ENCODE data around the gene CTTNBP2. TPM values are rescaled to one million over a fixed set of nuclear protein-coding genes. Genes with fewer than 3 reads are reported as not detected.

CTTNBP2 gene
- total and polyA plus RNA-seq, 2 of the 13 experiments (the other 11 are each of a cell fraction or from before 2014, with no cell fraction given) = not detected

GRCh38 chr7:117730390-117730789, 142.9 kb downstream of the CTTNBP2 start (continued):
- TF ChIP-seq ZBTB34 (CRISPR knock-in tag; IDR thresholded peaks at IDR 0.05) (no peak), RARG (CRISPR knock-in tag; IDR thresholded peaks at IDR 0.05; ENCODE audit: low read depth) (no peak)

GRCh38 chr7:117728890-117729624, 144.2 kb downstream of the CTTNBP2 start:
- DNase-seq (ENCODE audit: low spot score) (no peak), ATAC-seq (no peak), FAIRE-seq (no peak)
- Histone ChIP-seq H4K20me1 (ENCODE audit: insufficient read depth, low read length) (no peaks in the 10 kb centered on the region), H3K9me3 (ENCODE audit: low read length) (no peaks in the 10 kb centered on the region), H3K79me2 (ENCODE audit: insufficient read depth, low read length) (no peaks in the 10 kb centered on the region), H3K4me3 (replicated peaks in 1 of 3; ENCODE audit: insufficient read depth in 1 of 3, low read depth in 2 of 3, low read length in 3 of 3) (no peak overlapping the region), H3K4me1 (ENCODE audit: insufficient read depth, low read length) (no peaks in the 10 kb centered on the region), H3K4me2 (ENCODE audit: low read depth, low read length) (no peak overlapping the region), H2AFZ (ENCODE audit: low read length) (no peak overlapping the region), H3K27me3 (ENCODE audit: control insufficient read depth in 1 of 2, insufficient read depth in 2 of 2, low read length in 2 of 2) (no peaks in the 10 kb centered on the region; a peak in 3 of 5 replicates), H3K9ac (ENCODE audit: insufficient read depth, low read depth, low read length) (no peak overlapping the region), H3K36me3 (replicated peaks in 1 of 2; ENCODE audit: control insufficient read depth in 1 of 2, insufficient read depth in 2 of 2, low read length in 2 of 2) (no peaks in the 10 kb centered on the region), H3K27ac (ENCODE audit: extremely low read length, insufficient read depth, low read length) (no peak overlapping the region)
- intact Hi-C loops (cut with micrococcal nuclease; ENCODE audit: unreplicated experiment) (no loop called here), in situ Hi-C loops (cut with HindIII; ENCODE audit: extremely low pct_ligation_motif_present, low pct_unique_long_range_greater_than_20kb) (no loop called here)
- WGBS (ENCODE audit: low lambda C conversion rate) = 14% methylated on average over 7 of the region's 7 CpGs
- CTCF ChIA-PET (ENCODE audit: low intra/inter-chr PET ratio, low total read pairs) = no interaction called here
- BruUV-seq (replicated peaks) = no TSS peak
- POLR2A ChIA-PET = no interaction called here
- TF ChIP-seq PITX1 (CRISPR knock-in tag; IDR thresholded peaks at IDR 0.05) (no peak), SSRP1 (CRISPR knock-in tag; IDR thresholded peaks at IDR 0.05) (no peak), ZSCAN25 (CRISPR knock-in tag; IDR thresholded peaks at IDR 0.05) (no peak), ZFX (CRISPR knock-in tag; IDR thresholded peaks at IDR 0.05; ENCODE audit: low read depth) (no peak), SRF (IDR thresholded peaks at IDR 0.05; ENCODE audit: low read depth, low read length) (no peak), ZNF432 (CRISPR knock-in tag; IDR thresholded peaks at IDR 0.05; ENCODE audit: borderline replicate concordance) (no peak), ZNF292 (CRISPR knock-in tag; IDR thresholded peaks at IDR 0.05; ENCODE audit: borderline replicate concordance, low read depth) (no peak), RAD21 (CRISPR knock-in tag; IDR thresholded peaks at IDR 0.05) (no peak), ZNF570 (CRISPR knock-in tag; IDR thresholded peaks at IDR 0.05; ENCODE audit: borderline replicate concordance) (no peak), KDM1A (CRISPR knock-in tag; IDR thresholded peaks at IDR 0.05) (no peak), MIXL1 (CRISPR knock-in tag; IDR thresholded peaks at IDR 0.05) (no peak), DMAP1 (CRISPR knock-in tag; IDR thresholded peaks at IDR 0.05) (no peak), ZNF333 (CRISPR knock-in tag; IDR thresholded peaks at IDR 0.05; ENCODE audit: borderline replicate concordance) (no peak), E2F5 (CRISPR knock-in tag; conservative IDR thresholded peaks at IDR 0.05) (no peak), JDP2 (CRISPR knock-in tag; IDR thresholded peaks at IDR 0.05; ENCODE audit: borderline replicate concordance) (no peak), ZNF446 (CRISPR knock-in tag; IDR thresholded peaks at IDR 0.05) (no peak), ZNF775 (CRISPR knock-in tag; IDR thresholded peaks at IDR 0.05; ENCODE audit: borderline replicate concordance) (no peak), ZBTB1 (CRISPR knock-in tag; IDR thresholded peaks at IDR 0.05; ENCODE audit: borderline replicate concordance) (no peak)

Measured in HepG2 (cell line).